SK-N-SH treated with all-trans-retinoic acid at 6 μM for 48 hours (cell line): ENCODE results near the gene PFKL.

Experiments
- ATAC-seq: fragments of 200-7000 bp; cut with Tn5 transposase; 3 replicates; pipeline ENCODE4 v1.9.1; 2020; ENCODE audit warnings: mild to moderate bottlenecking, moderate library complexity
- ARNTL ChIP-seq: fragments of 450-650 bp; formaldehyde crosslinking; IDR thresholded peaks from 2 replicates; pipeline ENCODE4 v1.5.0; 2020; ENCODE audit warnings: low read depth, mild to moderate bottlenecking, moderate library complexity, borderline replicate concordance
- BACH2 ChIP-seq: fragments of 250-450 bp; sonication (Bioruptor Pico); IDR thresholded peaks from 2 replicates; pipeline ENCODE4 v1.9.0; 2021; ENCODE audit warnings: mild to moderate bottlenecking, borderline replicate concordance
- CSDC2 ChIP-seq: fragments of 250-450 bp; sonication (Bioruptor Pico); IDR thresholded peaks from 2 replicates; pipeline ENCODE4 v1.5.0; 2020; ENCODE audit warnings: mild to moderate bottlenecking, moderate library complexity
- CSRNP3 ChIP-seq: fragments of 250-450 bp; sonication (Bioruptor Pico); IDR thresholded peaks from 2 replicates; pipeline ENCODE4 v1.5.1; 2021; ENCODE audit warnings: mild to moderate bottlenecking, moderate library complexity
- ESRRG ChIP-seq: fragments of 250-450 bp; sonication (Bioruptor Pico); IDR thresholded peaks from 2 replicates; pipeline ENCODE4 v1.6.1; 2021; ENCODE audit warnings: mild to moderate bottlenecking
- GLIS3 ChIP-seq: fragments of 250-450 bp; sonication (Bioruptor Pico); IDR thresholded peaks from 2 replicates; pipeline ENCODE4 v1.5.0; 2020; ENCODE audit warnings: mild to moderate bottlenecking, moderate library complexity
- OSR1 ChIP-seq: fragments of 250-450 bp; sonication (Bioruptor Pico); IDR thresholded peaks from 2 replicates; pipeline ENCODE4 v1.8.0; 2022; ENCODE audit warnings: moderate library complexity, mild to moderate bottlenecking, inconsistent platforms
- PPARA ChIP-seq: fragments of 250-450 bp; sonication (Bioruptor Pico); IDR thresholded peaks from 2 replicates; pipeline ENCODE4 v1.5.0; 2020; ENCODE audit warnings: mild to moderate bottlenecking, borderline replicate concordance
- RARB ChIP-seq: fragments of 250-450 bp; sonication (Bioruptor Pico); IDR thresholded peaks from 2 replicates; pipeline ENCODE4 v1.8.0; 2021; ENCODE audit warnings: mild to moderate bottlenecking, moderate library complexity
- SNAI2 ChIP-seq: fragments of 250-450 bp; sonication (Bioruptor Pico); IDR thresholded peaks from 2 replicates; pipeline ENCODE4 v1.5.0; 2020; ENCODE audit warnings: mild to moderate bottlenecking, moderate library complexity
- TCF4 ChIP-seq: fragments of 250-450 bp; sonication (Bioruptor Pico); IDR thresholded peaks from 2 replicates; pipeline ENCODE4 v1.8.0; 2021; ENCODE audit warnings: mild to moderate bottlenecking, moderate library complexity, borderline replicate concordance
- TOX ChIP-seq: fragments of 250-450 bp; sonication (Bioruptor Pico); IDR thresholded peaks from 2 replicates; pipeline ENCODE4 v1.8.0; 2021; ENCODE audit warnings: mild to moderate bottlenecking, moderate library complexity, borderline replicate concordance
- TSHZ2 ChIP-seq: fragments of 250-450 bp; sonication (Bioruptor Pico); IDR thresholded peaks from 2 replicates; pipeline ENCODE4 v1.5.0; 2020; ENCODE audit warnings: mild to moderate bottlenecking, moderate library complexity
- ZC3H10 ChIP-seq: fragments of 250-450 bp; sonication (Bioruptor Pico); IDR thresholded peaks from 2 replicates; pipeline ENCODE4 v1.5.1; 2021; ENCODE audit warnings: mild to moderate bottlenecking, moderate library complexity
- ZFP30 ChIP-seq: fragments of 450-650 bp; formaldehyde crosslinking; IDR thresholded peaks from 2 replicates; pipeline ENCODE4 v1.5.0; 2022; ENCODE audit warnings: mild to moderate bottlenecking, moderate library complexity
- ZNF565 ChIP-seq: fragments of 450-650 bp; formaldehyde crosslinking; conservative IDR thresholded peaks from 2 replicates; pipeline ENCODE4 v1.5.0; 2020; ENCODE audit warnings: low read depth, mild to moderate bottlenecking, moderate library complexity
- ZNF70 ChIP-seq: fragments of 450-650 bp; formaldehyde crosslinking; IDR thresholded peaks from 2 replicates; pipeline ENCODE4 v1.5.0; 2020; ENCODE audit warnings: mild to moderate bottlenecking, moderate library complexity
- ZNF8 ChIP-seq: fragments of 450-650 bp; formaldehyde crosslinking; IDR thresholded peaks from 2 replicates; pipeline ENCODE4 v1.5.0; 2020; ENCODE audit warnings: mild to moderate bottlenecking, moderate library complexity
- TF ChIP-seq, protein P1 (sequence below): fragments of 250-450 bp; sonication (Bioruptor Pico); IDR thresholded peaks from 2 replicates; pipeline ENCODE4 v1.8.0; 2020; ENCODE audit warnings: mild to moderate bottlenecking, moderate library complexity, borderline replicate concordance
- TF ChIP-seq, protein P2 (sequence below): fragments of 250-450 bp; sonication (Bioruptor Pico); IDR thresholded peaks from 2 replicates; pipeline ENCODE4 v1.8.0; 2021; ENCODE audit warnings: low read depth, mild to moderate bottlenecking, moderate library complexity, borderline replicate concordance

PFKL gene

GRCh38 chr21:44295646-44296045 lies 4.2 kb upstream of the PFKL start:
- TF ChIP-seq BACH2 (no peak), ZNF565 (no peak), ZC3H10 (no peak), ESRRG (no peak), SNAI2 (no peak), ZNF8 (CRISPR knock-in tag) (no peak), ZNF70 (CRISPR knock-in tag) (no peak), CSRNP3 (CRISPR knock-in tag) (no peak), OSR1 (CRISPR knock-in tag) (no peak)
- ATAC-seq = no peak

GRCh38 chr21:44296103-44296519 lies 3.7 kb upstream of the PFKL start:
- ATAC-seq = no peak
- TF ChIP-seq PPARA (CRISPR knock-in tag) (no peak), ZNF70 (CRISPR knock-in tag) (no peak), CSDC2 (CRISPR knock-in tag) (no peak), RARB (CRISPR knock-in tag) (no peak), SNAI2 (no peak), ZNF8 (CRISPR knock-in tag) (no peak), ESRRG (no peak), TSHZ2 (CRISPR knock-in tag) (no peak), CSRNP3 (CRISPR knock-in tag) (no peak)

DNA sequence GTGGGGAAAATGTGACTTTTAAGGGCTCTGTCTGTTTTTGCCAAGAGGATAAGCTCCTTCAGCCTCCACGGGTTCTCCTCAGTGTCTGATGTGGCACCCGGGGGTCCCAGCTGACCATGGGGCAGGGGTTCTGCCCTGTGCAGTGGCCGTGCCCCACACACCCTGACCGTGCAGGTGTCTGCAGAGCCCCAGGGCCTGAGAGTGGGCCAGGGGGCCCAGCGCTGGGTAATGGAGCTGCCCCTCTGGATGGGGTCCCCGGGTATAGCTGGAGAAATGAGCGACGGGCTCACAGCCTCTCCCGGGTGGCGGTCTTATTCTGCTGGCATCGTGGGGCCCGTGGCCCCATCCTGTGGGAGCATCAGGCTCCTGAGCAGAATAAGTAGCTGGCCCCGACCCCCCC lies 2.9 kb upstream of the PFKL start:
- TF ChIP-seq TCF4 (CRISPR knock-in tag) (no peak), ZC3H10 (no peak), ARNTL (CRISPR knock-in tag) (no peak), GLIS3 (CRISPR knock-in tag) (no peak)
- no peak for ATAC-seq

DNA sequence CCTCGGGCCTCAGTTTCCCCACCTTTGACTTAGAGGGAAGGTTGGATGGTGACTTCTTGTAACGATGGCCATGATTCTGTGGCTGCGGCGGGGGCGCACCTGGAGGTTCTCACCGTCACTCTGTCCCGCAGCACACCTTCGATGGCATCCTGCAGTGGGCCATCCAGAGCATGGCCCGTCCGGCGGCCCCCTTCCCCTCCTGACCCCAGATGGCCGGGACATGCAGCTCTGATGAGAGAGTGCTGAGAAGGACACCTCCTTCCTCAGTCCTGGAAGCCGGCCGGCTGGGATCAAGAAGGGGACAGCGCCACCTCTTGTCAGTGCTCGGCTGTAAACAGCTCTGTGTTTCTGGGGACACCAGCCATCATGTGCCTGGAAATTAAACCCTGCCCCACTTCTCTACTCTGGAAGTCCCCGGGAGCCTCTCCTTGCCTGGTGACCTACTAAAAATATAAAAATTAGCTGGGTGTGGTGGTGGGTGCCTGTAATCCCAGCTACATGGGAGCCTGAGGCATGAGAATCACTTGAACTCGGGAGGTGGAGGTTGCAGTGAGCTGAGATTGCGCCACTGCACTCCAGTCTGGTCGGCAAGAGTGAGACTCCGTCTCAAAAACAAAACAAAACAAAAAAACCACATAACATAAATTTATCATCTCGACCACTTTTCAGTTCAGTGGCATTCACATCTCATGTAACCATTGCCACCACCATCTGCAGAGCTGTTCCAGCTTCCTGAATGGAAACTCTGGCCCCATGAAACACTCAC lies 2.1 kb upstream of the PFKL start:
- ATAC-seq = peak; percentile 82
- TF ChIP-seq ESRRG (no peak), ZFP30 (no peak), PPARA (CRISPR knock-in tag) (no peak), TSHZ2 (CRISPR knock-in tag) (no peak), TOX (CRISPR knock-in tag) (no peak), CSDC2 (CRISPR knock-in tag) (no peak), ZNF565 (no peak), CSRNP3 (CRISPR knock-in tag) (no peak), ZNF8 (CRISPR knock-in tag) (no peak), BACH2 (no peak), GLIS3 (CRISPR knock-in tag) (no peak), RARB (CRISPR knock-in tag) (no peak), TCF4 (CRISPR knock-in tag) (no peak), ZNF70 (CRISPR knock-in tag) (no peak), ARNTL (CRISPR knock-in tag) (no peak), ZC3H10 (no peak)
- TF ChIP-seq, protein P1, sequence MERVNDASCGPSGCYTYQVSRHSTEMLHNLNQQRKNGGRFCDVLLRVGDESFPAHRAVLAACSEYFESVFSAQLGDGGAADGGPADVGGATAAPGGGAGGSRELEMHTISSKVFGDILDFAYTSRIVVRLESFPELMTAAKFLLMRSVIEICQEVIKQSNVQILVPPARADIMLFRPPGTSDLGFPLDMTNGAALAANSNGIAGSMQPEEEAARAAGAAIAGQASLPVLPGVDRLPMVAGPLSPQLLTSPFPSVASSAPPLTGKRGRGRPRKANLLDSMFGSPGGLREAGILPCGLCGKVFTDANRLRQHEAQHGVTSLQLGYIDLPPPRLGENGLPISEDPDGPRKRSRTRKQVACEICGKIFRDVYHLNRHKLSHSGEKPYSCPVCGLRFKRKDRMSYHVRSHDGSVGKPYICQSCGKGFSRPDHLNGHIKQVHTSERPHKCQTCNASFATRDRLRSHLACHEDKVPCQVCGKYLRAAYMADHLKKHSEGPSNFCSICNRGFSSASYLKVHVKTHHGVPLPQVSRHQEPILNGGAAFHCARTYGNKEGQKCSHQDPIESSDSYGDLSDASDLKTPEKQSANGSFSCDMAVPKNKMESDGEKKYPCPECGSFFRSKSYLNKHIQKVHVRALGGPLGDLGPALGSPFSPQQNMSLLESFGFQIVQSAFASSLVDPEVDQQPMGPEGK (CRISPR knock-in tag) = no peak
- TF ChIP-seq, protein P2, sequence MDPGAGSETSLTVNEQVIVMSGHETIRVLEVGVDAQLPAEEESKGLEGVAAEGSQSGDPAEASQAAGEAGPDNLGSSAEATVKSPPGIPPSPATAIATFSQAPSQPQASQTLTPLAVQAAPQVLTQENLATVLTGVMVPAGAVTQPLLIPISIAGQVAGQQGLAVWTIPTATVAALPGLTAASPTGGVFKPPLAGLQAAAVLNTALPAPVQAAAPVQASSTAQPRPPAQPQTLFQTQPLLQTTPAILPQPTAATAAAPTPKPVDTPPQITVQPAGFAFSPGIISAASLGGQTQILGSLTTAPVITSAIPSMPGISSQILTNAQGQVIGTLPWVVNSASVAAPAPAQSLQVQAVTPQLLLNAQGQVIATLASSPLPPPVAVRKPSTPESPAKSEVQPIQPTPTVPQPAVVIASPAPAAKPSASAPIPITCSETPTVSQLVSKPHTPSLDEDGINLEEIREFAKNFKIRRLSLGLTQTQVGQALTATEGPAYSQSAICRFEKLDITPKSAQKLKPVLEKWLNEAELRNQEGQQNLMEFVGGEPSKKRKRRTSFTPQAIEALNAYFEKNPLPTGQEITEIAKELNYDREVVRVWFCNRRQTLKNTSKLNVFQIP (CRISPR knock-in tag) = no peak
